Measurements from ENCODE around the gene PTPN23.

PTPN23 gene, protein sequence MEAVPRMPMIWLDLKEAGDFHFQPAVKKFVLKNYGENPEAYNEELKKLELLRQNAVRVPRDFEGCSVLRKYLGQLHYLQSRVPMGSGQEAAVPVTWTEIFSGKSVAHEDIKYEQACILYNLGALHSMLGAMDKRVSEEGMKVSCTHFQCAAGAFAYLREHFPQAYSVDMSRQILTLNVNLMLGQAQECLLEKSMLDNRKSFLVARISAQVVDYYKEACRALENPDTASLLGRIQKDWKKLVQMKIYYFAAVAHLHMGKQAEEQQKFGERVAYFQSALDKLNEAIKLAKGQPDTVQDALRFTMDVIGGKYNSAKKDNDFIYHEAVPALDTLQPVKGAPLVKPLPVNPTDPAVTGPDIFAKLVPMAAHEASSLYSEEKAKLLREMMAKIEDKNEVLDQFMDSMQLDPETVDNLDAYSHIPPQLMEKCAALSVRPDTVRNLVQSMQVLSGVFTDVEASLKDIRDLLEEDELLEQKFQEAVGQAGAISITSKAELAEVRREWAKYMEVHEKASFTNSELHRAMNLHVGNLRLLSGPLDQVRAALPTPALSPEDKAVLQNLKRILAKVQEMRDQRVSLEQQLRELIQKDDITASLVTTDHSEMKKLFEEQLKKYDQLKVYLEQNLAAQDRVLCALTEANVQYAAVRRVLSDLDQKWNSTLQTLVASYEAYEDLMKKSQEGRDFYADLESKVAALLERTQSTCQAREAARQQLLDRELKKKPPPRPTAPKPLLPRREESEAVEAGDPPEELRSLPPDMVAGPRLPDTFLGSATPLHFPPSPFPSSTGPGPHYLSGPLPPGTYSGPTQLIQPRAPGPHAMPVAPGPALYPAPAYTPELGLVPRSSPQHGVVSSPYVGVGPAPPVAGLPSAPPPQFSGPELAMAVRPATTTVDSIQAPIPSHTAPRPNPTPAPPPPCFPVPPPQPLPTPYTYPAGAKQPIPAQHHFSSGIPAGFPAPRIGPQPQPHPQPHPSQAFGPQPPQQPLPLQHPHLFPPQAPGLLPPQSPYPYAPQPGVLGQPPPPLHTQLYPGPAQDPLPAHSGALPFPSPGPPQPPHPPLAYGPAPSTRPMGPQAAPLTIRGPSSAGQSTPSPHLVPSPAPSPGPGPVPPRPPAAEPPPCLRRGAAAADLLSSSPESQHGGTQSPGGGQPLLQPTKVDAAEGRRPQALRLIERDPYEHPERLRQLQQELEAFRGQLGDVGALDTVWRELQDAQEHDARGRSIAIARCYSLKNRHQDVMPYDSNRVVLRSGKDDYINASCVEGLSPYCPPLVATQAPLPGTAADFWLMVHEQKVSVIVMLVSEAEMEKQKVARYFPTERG (N-terminal part only)

DNA sequence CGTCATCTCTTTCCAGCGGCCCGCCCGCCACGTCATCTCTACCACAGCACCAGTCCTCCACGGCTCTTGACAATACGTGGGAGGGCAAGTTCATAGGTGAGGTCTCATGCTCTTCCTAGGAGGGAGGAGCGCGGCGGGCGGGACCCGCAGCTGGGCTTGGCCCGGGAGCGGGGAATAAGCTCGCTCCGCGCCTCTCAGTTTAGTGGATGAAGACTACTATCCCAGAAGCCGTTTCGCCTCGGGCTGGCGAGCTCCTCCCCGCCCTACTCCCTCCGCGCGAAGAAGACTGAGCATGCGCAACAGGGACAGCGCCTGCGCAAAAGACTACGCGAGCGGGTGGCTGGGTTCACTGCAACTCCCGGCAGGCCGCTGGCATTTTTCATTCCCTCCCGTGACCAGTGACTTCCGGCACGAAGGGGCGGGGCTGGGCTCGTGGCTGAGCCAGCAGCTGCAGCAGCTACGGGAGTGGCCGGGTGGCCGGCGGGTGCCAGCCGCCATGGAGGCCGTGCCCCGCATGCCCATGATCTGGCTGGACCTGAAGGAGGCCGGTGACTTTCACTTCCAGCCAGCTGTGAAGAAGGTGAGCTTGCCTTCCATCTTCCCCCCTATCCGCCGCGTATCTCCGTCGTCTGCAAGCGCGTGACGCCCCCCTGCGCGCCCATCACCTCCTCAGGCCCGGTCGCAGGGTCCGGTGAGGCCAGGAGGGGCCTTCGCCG is at the start of gene PTPN23:
TSS of gene PTPN23 (plus strand) at position 421 of the 716 bp plus-strand sequence. CDS start at position 497, 76 bp downstream.
- FAIRE-seq (no peak), DNase-seq (ENCODE audit: insufficient read length, low spot score) (peak; percentile 97)
- TF ChIP-seq, protein P1, sequence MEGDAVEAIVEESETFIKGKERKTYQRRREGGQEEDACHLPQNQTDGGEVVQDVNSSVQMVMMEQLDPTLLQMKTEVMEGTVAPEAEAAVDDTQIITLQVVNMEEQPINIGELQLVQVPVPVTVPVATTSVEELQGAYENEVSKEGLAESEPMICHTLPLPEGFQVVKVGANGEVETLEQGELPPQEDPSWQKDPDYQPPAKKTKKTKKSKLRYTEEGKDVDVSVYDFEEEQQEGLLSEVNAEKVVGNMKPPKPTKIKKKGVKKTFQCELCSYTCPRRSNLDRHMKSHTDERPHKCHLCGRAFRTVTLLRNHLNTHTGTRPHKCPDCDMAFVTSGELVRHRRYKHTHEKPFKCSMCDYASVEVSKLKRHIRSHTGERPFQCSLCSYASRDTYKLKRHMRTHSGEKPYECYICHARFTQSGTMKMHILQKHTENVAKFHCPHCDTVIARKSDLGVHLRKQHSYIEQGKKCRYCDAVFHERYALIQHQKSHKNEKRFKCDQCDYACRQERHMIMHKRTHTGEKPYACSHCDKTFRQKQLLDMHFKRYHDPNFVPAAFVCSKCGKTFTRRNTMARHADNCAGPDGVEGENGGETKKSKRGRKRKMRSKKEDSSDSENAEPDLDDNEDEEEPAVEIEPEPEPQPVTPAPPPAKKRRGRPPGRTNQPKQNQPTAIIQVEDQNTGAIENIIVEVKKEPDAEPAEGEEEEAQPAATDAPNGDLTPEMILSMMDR (IDR thresholded peaks at IDR 0.05; ENCODE audit: insufficient read depth, missing control alignments): no peak

DNA sequence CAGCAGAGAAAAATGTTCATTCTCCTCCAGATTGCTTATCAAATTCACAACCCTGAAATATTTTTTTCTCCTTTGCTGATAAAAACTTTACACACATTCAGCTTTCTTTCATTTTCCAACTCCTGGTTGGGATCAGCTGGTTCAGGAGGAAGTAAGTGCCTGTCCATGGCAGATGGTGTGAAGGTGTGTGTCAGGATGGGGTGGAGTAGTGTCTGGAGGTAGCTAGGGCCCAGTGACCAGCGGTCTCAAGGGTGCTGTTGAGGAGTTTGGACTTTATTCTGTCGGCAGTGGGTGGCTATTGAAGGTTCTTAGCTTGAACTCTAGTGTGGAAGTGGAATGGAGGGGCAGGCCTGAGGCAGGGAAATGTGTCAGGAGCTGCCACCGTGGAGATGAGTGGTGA is 46.9 kb upstream of the PTPN23 start:
- TF ChIP-seq, protein P1 (IDR thresholded peaks at IDR 0.05; ENCODE audit: insufficient read depth, missing control alignments): no peak
- no peak for DNase-seq (ENCODE audit: insufficient read length, low spot score)
- FAIRE-seq: no peak

DNA sequence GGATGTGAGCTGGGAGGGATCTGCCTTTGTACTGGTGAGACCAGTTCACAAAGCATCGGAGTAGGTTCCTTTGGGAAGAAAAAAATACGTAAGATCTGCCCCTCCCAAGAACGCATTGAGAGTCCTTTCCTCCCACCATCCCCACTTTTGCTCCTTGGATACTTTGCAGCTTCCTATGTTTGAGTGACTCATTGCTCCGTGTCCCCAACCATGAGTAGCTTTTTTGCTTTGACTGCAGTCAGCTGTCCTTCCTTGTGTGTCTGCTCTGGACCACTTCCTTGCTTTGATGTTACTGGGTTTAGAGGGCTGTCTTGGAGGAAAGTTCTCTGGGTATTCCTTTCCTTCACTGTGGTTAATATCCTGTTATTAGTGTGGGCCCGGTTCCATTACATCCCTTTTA is 43.2 kb upstream of the PTPN23 start:
- no peak for DNase-seq (ENCODE audit: insufficient read length, low spot score)
- FAIRE-seq: no peak
- TF ChIP-seq, protein P1 (IDR thresholded peaks at IDR 0.05; ENCODE audit: insufficient read depth, missing control alignments): no peak

DNA sequence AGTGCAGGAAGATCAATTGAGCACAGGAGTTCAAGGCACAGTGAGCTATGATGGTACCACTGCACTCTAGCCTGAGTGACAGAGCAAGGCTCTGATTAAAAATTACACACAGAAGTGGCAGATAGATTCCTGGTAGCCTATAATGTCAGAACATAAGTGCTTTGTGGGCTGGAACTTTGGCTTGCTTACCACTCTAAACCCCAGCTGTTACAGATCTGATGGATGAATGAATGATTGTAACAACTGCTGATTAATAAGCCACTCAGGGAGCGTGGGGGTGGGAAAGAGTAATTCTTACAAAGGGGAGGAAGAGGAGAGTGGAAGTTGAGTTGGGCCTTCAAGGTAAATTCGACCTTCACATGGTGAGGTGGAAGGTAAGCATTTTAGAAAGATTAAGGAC is 40.9 kb upstream of the PTPN23 start:
- TF ChIP-seq, protein P1 (IDR thresholded peaks at IDR 0.05; ENCODE audit: insufficient read depth, missing control alignments): no peak
- DNase-seq (ENCODE audit: insufficient read length, low spot score) (no peak), FAIRE-seq (no peak)

DNA sequence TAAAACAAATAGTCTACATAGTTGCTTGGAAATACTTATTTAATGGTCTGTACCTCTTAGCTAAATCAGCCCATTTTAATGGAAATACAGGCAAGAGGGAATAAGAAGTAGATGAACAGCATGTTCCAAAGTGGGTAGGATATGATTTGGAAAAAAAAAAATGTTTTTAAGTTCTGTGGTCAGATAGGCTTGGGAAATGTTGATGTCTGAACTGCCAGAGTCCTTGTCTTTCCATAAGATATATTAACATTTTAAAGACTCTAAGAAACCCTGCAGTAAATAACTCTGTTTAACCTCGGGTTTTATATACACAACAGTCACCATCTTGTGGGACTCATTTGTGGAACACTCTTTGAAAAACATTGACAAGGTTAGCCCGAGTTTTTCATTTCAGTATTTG is 40.0 kb upstream of the PTPN23 start:
- FAIRE-seq (no peak), DNase-seq (ENCODE audit: insufficient read length, low spot score) (no peak)
- TF ChIP-seq, protein P1 (IDR thresholded peaks at IDR 0.05; ENCODE audit: insufficient read depth, missing control alignments): no peak

DNA sequence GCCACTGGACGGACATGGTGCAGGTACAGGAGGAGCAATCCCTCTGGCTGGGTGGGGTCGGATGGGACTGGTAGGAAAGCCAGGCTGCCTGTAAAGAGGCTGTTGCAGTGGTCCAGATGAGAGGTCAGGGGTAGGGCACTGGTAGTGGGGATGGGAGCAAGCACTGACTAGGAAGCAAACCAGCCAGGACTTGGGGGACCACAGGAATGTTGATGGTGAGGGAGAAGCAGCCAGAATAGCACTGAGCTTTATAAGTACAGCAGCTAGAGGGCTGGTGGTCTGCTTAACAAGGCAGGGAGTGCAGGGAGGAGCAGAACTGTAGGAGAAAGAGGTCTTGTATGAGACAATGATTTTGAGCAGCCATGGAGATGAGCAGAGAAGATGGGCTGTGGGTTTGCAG is 38.7 kb upstream of the PTPN23 start:
- TF ChIP-seq, protein P1 (IDR thresholded peaks at IDR 0.05; ENCODE audit: insufficient read depth, missing control alignments): no peak
- DNase-seq (ENCODE audit: insufficient read length, low spot score) (no peak), FAIRE-seq (no peak)

Measured in D721Med (cell line).